Neuron (in vitro differentiated cells): Measurements from ENCODE around the gene ACAP3.
"Not testable (repeated sequence)": the region's sequence is repeated elsewhere in the genome, so short reads cannot be mapped to it uniquely, and the experiment has no call there.

ENCODE experiments used
- H2AFZ ChIP-seq: one replicate; pipeline ENCODE4 v1.6.1; 2013; ENCODE audit warnings: low read depth, mild to moderate bottlenecking, inconsistent platforms, low read length, moderate library complexity
- H3K27me3 ChIP-seq: one replicate; pipeline ENCODE4 v1.6.1; 2013; ENCODE audit warnings: low read length; ENCODE audit not compliant: insufficient read depth
- H3K36me3 ChIP-seq: one replicate; pipeline ENCODE4 v1.6.1; 2013; ENCODE audit warnings: low read length; ENCODE audit not compliant: insufficient read depth
- H3K4me1 ChIP-seq: one replicate; pipeline ENCODE4 v1.6.1; 2013; ENCODE audit warnings: low read length; ENCODE audit not compliant: insufficient read depth
- H3K4me3 ChIP-seq: 2 replicates; pipeline ENCODE4 v1.5.1; 2013; ENCODE audit warnings: mild to moderate bottlenecking, low read length, moderate library complexity
- H3K9me3 ChIP-seq: one replicate; pipeline ENCODE4 v1.6.1; 2013; ENCODE audit warnings: low read length

Gene ACAP3

GRCh38 chr1:1321477-1321876, 13.7 kb upstream of the ACAP3 start:
- Histone ChIP-seq H3K4me3 (no peak overlapping the region), H3K27me3 (no peaks in the 10 kb centered on the region), H3K4me1 (peaks cover 22% of the 10 kb centered on the region), H3K9me3 (no peaks in the 10 kb centered on the region), H2AFZ (no peak overlapping the region), H3K36me3 (peaks cover 28% of the 10 kb centered on the region)

GRCh38 chr1:1320666-1321448, 13.1 kb upstream of the ACAP3 start:
- no peak overlapping the region for H3K4me3 ChIP-seq
- H3K27me3 ChIP-seq = no peaks in the 10 kb centered on the region
- no peak overlapping the region for H2AFZ ChIP-seq
- H3K36me3 ChIP-seq = peaks cover 28% of the 10 kb centered on the region
- H3K9me3 ChIP-seq = no peaks in the 10 kb centered on the region
- H3K4me1 ChIP-seq = peaks cover 20% of the 10 kb centered on the region

- no peaks in the 10 kb centered on the region for H3K9me3 ChIP-seq
- H2AFZ ChIP-seq = no peak overlapping the region
- peaks cover 35% of the 10 kb centered on the region for H3K36me3 ChIP-seq
- H3K4me3 ChIP-seq = no peak overlapping the region
- H3K27me3 ChIP-seq = no peaks in the 10 kb centered on the region
- H3K4me1 ChIP-seq = peaks cover 11% of the 10 kb centered on the region
Observed at GRCh38 chr1:1319646-1319941, 11.9 kb upstream of the ACAP3 start.

- Histone ChIP-seq H2AFZ (no peak overlapping the region), H3K27me3 (no peaks in the 10 kb centered on the region), H3K36me3 (peaks cover 41% of the 10 kb centered on the region), H3K4me3 (no peak overlapping the region), H3K9me3 (no peaks in the 10 kb centered on the region), H3K4me1 (peaks cover 11% of the 10 kb centered on the region)
Observed at GRCh38 chr1:1318777-1319645, 11.3 kb upstream of the ACAP3 start.

- no peaks in the 10 kb centered on the region for H3K27me3 ChIP-seq
- H3K36me3 ChIP-seq = peaks cover 49% of the 10 kb centered on the region
- H3K4me3 ChIP-seq = no peak overlapping the region
- no peaks in the 10 kb centered on the region for H3K9me3 ChIP-seq
- peaks cover 5% of the 10 kb centered on the region for H3K4me1 ChIP-seq
- no peak overlapping the region for H2AFZ ChIP-seq
Observed at GRCh38 chr1:1318131-1318652, 10.5 kb upstream of the ACAP3 start.

GRCh38 chr1:1317420-1317819, 9.7 kb upstream of the ACAP3 start:
- Histone ChIP-seq H2AFZ (no peak overlapping the region), H3K9me3 (no peaks in the 10 kb centered on the region), H3K4me1 (no peaks in the 10 kb centered on the region), H3K4me3 (no peak overlapping the region), H3K36me3 (peaks cover 57% of the 10 kb centered on the region), H3K27me3 (no peaks in the 10 kb centered on the region)

- peaks cover 68% of the 10 kb centered on the region for H3K36me3 ChIP-seq
Observed at GRCh38 chr1:1316199-1316598, 8.5 kb upstream of the ACAP3 start.

GRCh38 chr1:1315435-1315954, 7.8 kb upstream of the ACAP3 start:
- Histone ChIP-seq H3K4me3 (no peak overlapping the region), H3K36me3 (peaks cover 70% of the 10 kb centered on the region), H3K4me1 (no peaks in the 10 kb centered on the region), H3K27me3 (no peaks in the 10 kb centered on the region), H3K9me3 (no peaks in the 10 kb centered on the region), H2AFZ (no peak overlapping the region)

More at GRCh38 chr1:1316199-1316598, 8.5 kb upstream of the ACAP3 start:
- H3K4me1 ChIP-seq, H3K27me3 ChIP-seq, H2AFZ ChIP-seq, H3K9me3 ChIP-seq, H3K4me3 ChIP-seq: not testable (repeated sequence)

- Histone ChIP-seq H3K36me3 (peaks cover 68% of the 10 kb centered on the region), H3K4me1 (no peaks in the 10 kb centered on the region), H3K9me3 (no peaks in the 10 kb centered on the region), H3K4me3 (no peak overlapping the region), H3K27me3 (no peaks in the 10 kb centered on the region), H2AFZ (no peak overlapping the region)
Observed at GRCh38 chr1:1314678-1315335, 7.1 kb upstream of the ACAP3 start.

- peaks cover 5% of the 10 kb centered on the region for H3K4me1 ChIP-seq
- H3K4me3 ChIP-seq = no peak overlapping the region
- H3K27me3 ChIP-seq = no peaks in the 10 kb centered on the region
- H3K36me3 ChIP-seq = peaks cover 65% of the 10 kb centered on the region
- H2AFZ ChIP-seq = no peak overlapping the region
- H3K9me3 ChIP-seq = no peaks in the 10 kb centered on the region
Observed at GRCh38 chr1:1314237-1314586, 6.5 kb upstream of the ACAP3 start.

- H3K9me3 ChIP-seq = no peaks in the 10 kb centered on the region
- no peaks in the 10 kb centered on the region for H3K27me3 ChIP-seq
- peaks cover 8% of the 10 kb centered on the region for H3K4me1 ChIP-seq
- peaks cover 61% of the 10 kb centered on the region for H3K36me3 ChIP-seq
- no peak overlapping the region for H3K4me3 ChIP-seq
- H2AFZ ChIP-seq = no peak overlapping the region
Observed at GRCh38 chr1:1313500-1314236, 5.9 kb upstream of the ACAP3 start.

GRCh38 chr1:1312450-1313314, 5.0 kb upstream of the ACAP3 start:
- Histone ChIP-seq H3K4me1 (peaks cover 8% of the 10 kb centered on the region), H2AFZ (no peak overlapping the region), H3K4me3 (no peak overlapping the region), H3K9me3 (no peaks in the 10 kb centered on the region), H3K36me3 (peaks cover 61% of the 10 kb centered on the region), H3K27me3 (no peaks in the 10 kb centered on the region)
